Smooth muscle cell (in vitro differentiated cells): ENCODE data around the gene ITPR1. TPM values are rescaled to one million over a fixed set of nuclear protein-coding genes. Genes with fewer than 3 reads are reported as not detected.
A peak's percentile ranks its signal among the peaks of the same experiment; 100 is the strongest.

ENCODE experiments used
- DNase-seq: peaks from one replicate; lab custom pipeline; 2025; ENCODE audit not compliant: unreplicated experiment; lab: John Stamatoyannopoulos, UW
- H2AFZ ChIP-seq: fragments of 200-600 bp; sonication (generic); 2 replicates; pipeline ENCODE4 v1.6.0; 2016; ENCODE audit warnings: antibody characterized with exemption, low read depth, mild to moderate bottlenecking
- H3F3A ChIP-seq: fragments of 200-600 bp; sonication (generic); 2 replicates; pipeline ENCODE4 v1.6.0; 2017; ENCODE audit warnings: antibody characterized with exemption, low read depth
- H3K27ac ChIP-seq: fragments of 200-600 bp; sonication (generic); 2 replicates; pipeline ENCODE4 v1.5.1; 2016; ENCODE audit warnings: low read depth, mild to moderate bottlenecking
- H3K27me3 ChIP-seq: fragments of 200-600 bp; sonication (generic); 2 replicates; pipeline ENCODE4 v1.6.1; 2016; ENCODE audit warnings: low read depth, mild to moderate bottlenecking
- H3K36me3 ChIP-seq: fragments of 200-600 bp; sonication (generic); 2 replicates; pipeline ENCODE4 v1.5.1; 2016; ENCODE audit warnings: low read depth
- H3K4me1 ChIP-seq: fragments of 200-600 bp; sonication (generic); 2 replicates; pipeline ENCODE4 v1.5.1; 2016; ENCODE audit warnings: low read depth
- H3K4me2 ChIP-seq: fragments of 200-600 bp; sonication (generic); 2 replicates; pipeline ENCODE4 v1.6.0; 2016; ENCODE audit warnings: mild to moderate bottlenecking
- H3K4me3 ChIP-seq: fragments of 200-600 bp; sonication (generic); 2 replicates; pipeline ENCODE4 v1.5.1; 2016; ENCODE audit warnings: mild to moderate bottlenecking
- H3K79me2 ChIP-seq: fragments of 200-600 bp; sonication (generic); 2 replicates; pipeline ENCODE4 v1.6.0; 2016; ENCODE audit warnings: low read depth, mild to moderate bottlenecking
- H3K9ac ChIP-seq: fragments of 200-600 bp; sonication (generic); 2 replicates; pipeline ENCODE4 v1.6.0; 2016; ENCODE audit warnings: low read depth
- H3K9me3 ChIP-seq: fragments of 200-600 bp; sonication (generic); replicated peaks from 2 replicates; pipeline ENCODE4 v1.5.1; 2016; ENCODE audit warnings: low read depth
- H4K20me1 ChIP-seq: fragments of 200-600 bp; sonication (generic); 2 replicates; pipeline ENCODE4 v1.6.0; 2016; ENCODE audit warnings: low read depth
- CTCF ChIP-seq: fragments of 200-600 bp; sonication (generic); IDR thresholded peaks from 2 replicates; pipeline ENCODE4 v1.5.1; 2017; ENCODE audit warnings: borderline replicate concordance, mild to moderate bottlenecking, antibody characterized with exemption; ENCODE audit not compliant: insufficient read depth, poor library complexity, severe bottlenecking
- WGBS: methylation state at CpG from one replicate; pipeline ENCODE4 v1.1.7; 2016; ENCODE audit warnings: low lambda C conversion rate; 5-methylcytosine and 5-hydroxymethylcytosine counted together
- polyA plus RNA-seq: library from polyadenylated mRNA; unstranded; fragments of >200 nt; fragmentation: Nextera tagmentation; extraction: Ambion mirVana; gene quantifications from 2 replicates; pipeline ENCODE4 v1.2.1, GENCODE V29; 2016
- total RNA-seq: library from RNA; depleted of rRNA; stranded (reverse); fragments of >200 nt; gene quantifications from 2 replicates; pipeline ENCODE4 v1.2.3, GENCODE V29; 2014

ITPR1 gene
- total and polyA plus RNA-seq, 2 experiments from 2014 or later, result 16.4 to 28.6 TPM

- WGBS, result 91% methylated on average over 10 of the region's 10 CpGs
- no peak for DNase-seq
- no peaks in the 10 kb centered on the region for H3F3A ChIP-seq
- TF ChIP-seq CTCF, result no peak
- H3K4me3 ChIP-seq, result no peak overlapping the region
- H3K4me2 ChIP-seq, result no peak overlapping the region
- no peaks in the 10 kb centered on the region for H3K36me3 ChIP-seq
- no peak overlapping the region for H3K27ac ChIP-seq
- no peaks in the 10 kb centered on the region for H3K4me1 ChIP-seq
- H3K27me3 ChIP-seq, result no peaks in the 10 kb centered on the region
- H3K79me2 ChIP-seq, result no peaks in the 10 kb centered on the region
- no peak overlapping the region for H3K9ac ChIP-seq
- H3K9me3 ChIP-seq, result no peaks in the 10 kb centered on the region
- no peak overlapping the region for H2AFZ ChIP-seq
- no peaks in the 10 kb centered on the region for H4K20me1 ChIP-seq
Observed at GRCh38 chr3:4627651-4628375, 134.7 kb downstream of the ITPR1 start.

- H3K9me3 ChIP-seq, result no peaks in the 10 kb centered on the region
- H2AFZ ChIP-seq, result no peak overlapping the region
- H3K4me1 ChIP-seq, result no peaks in the 10 kb centered on the region
- H3K9ac ChIP-seq, result no peak overlapping the region
- 94% methylated on average over 9 of the region's 9 CpGs for WGBS
- no peak overlapping the region for H3K27ac ChIP-seq
- no peak for DNase-seq
- H3K36me3 ChIP-seq, result no peaks in the 10 kb centered on the region
- H3K4me3 ChIP-seq, result no peak overlapping the region
- no peaks in the 10 kb centered on the region for H3F3A ChIP-seq
- no peak for TF ChIP-seq CTCF
- H3K4me2 ChIP-seq, result no peak overlapping the region
- no peaks in the 10 kb centered on the region for H4K20me1 ChIP-seq
- H3K27me3 ChIP-seq, result no peaks in the 10 kb centered on the region
- H3K79me2 ChIP-seq, result no peaks in the 10 kb centered on the region
Observed at GRCh38 chr3:4629095-4630007, 136.2 kb downstream of the ITPR1 start.

- H3K9me3 ChIP-seq, result no peaks in the 10 kb centered on the region
- no peaks in the 10 kb centered on the region for H3F3A ChIP-seq
- H3K9ac ChIP-seq, result no peak overlapping the region
- H3K79me2 ChIP-seq, result no peaks in the 10 kb centered on the region
- H3K4me2 ChIP-seq, result no peak overlapping the region
- no peak overlapping the region for H3K4me3 ChIP-seq
- H3K27me3 ChIP-seq, result no peaks in the 10 kb centered on the region
- DNase-seq, result no peak
- TF ChIP-seq CTCF, result peak; percentile 81
- no peaks in the 10 kb centered on the region for H4K20me1 ChIP-seq
- H2AFZ ChIP-seq, result no peak overlapping the region
- H3K4me1 ChIP-seq, result no peaks in the 10 kb centered on the region
- no peaks in the 10 kb centered on the region for H3K36me3 ChIP-seq
- H3K27ac ChIP-seq, result no peak overlapping the region
- WGBS, result 82% methylated on average over 10 of the region's 10 CpGs
Observed at GRCh38 chr3:4633078-4634004, 140.2 kb downstream of the ITPR1 start.
